HCT116 (cell line): ENCODE measurements around the gene ETV7. TPM values are rescaled to one million over a fixed set of nuclear protein-coding genes. Genes with fewer than 3 reads are reported as not detected.

Experiments
- total RNA-seq: library from RNA; stranded (reverse); gene quantifications from one replicate; pipeline ENCODE4 v1.2.1, GENCODE V29; 2021; ENCODE audit not compliant: unreplicated experiment

The ETV7 gene
- total RNA-seq, 1 experiment from 2014 or later = 1.0 TPM

Other genes with a start within 250 kb of the ETV7 start
- 20.3 TPM for gene BRPF3, start 190.9 kb downstream of the ETV7 start, total RNA-seq
- 0.10 TPM for gene PNPLA1, start 117.6 kb downstream of the ETV7 start, total RNA-seq
- gene BNIP5, start 50.8 kb downstream of the ETV7 start, total RNA-seq = not detected
- gene PXT1, start 55.2 kb upstream of the ETV7 start, total RNA-seq = 0.17 TPM
- gene KCTD20, start 55.3 kb upstream of the ETV7 start, total RNA-seq = 23.7 TPM
- gene STK38, start 159.8 kb upstream of the ETV7 start, total RNA-seq = 20.1 TPM
- 362 TPM for gene SRSF3, start 206.7 kb upstream of the ETV7 start, total RNA-seq